ENCODE results near the gene PACRGL. TPM values are rescaled to one million over a fixed set of nuclear protein-coding genes. Genes with fewer than 3 reads are reported as not detected.

Gene PACRGL
- 13.3 TPM for polyA plus RNA-seq (ENCODE audit: insufficient read length)

DNA sequence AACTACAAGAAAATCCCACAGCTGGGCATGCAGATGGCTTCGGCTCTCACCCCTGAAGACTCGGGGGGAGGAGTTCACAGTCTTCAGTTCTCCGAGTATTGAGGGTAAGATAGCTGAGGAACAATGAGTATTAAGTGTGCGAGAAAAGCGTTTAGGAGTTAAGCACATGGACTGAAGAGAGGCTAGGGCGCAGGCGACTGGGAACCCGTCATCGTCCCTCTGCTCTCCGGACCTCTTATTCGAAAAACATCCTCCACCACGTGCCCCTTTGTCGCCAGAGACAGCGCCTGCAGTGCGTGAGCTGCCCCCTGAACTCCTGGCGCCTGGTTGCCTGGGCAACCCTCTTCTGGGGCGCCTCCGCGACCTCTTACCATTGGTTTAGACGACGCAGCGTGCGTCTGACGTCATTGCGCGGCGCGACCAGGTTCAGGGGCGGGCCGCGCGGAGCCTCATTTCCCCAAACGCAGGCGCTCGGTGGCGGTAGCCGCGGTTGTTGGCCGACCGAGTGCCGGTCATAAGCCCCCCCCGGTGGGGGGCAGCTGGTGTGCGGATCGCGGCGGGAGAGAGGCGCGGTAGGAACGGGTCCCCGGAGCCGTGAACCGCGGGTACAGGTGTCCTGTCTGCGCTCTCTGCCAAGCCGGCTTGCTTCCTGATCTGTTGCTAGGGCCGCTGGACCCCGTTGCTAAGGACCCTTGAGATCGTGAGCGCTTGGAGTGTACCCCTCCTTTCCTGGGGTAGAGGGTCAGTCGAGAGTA lies at the start of gene PACRGL:
Gene PACRGL, plus strand, starts transcription at position 452 of the 755 bp plus-strand sequence. CDS start 4,024 bp downstream, outside the sequence.
- peak; percentile 96 for DNase-seq

DNA sequence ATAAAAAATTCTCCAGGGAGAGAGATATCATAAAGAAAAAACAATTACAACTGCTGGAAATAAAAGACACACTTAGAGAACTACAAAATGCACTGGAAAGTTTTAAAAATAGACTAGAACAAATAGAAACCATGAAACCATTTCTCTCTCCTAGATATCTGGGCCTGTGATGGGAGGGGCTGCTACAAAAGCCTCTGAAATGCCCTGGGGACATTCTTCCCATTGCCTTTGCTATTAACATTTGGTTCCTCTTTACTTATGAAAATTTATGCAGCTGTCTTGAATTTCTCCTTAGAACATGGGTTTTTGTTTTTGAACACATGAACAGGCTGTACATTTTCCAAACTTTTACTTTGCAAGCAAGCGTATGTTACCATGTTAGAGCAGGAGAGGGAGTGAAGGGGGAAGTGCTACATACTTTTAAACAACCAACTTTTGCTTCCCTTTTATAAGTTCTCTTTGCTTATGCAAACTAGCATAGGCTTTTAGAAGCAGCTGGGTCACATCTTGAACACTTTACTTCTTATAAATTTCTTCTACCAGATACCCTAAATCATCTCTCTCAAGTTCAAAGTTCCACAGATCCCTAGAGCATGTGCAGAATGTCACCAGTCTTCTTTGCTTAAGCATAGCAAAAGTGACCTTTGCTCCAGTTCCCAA lies 47.9 kb upstream of the PACRGL start:
- DNase-seq = no peak

- DNase-seq = no peak
Measured at GRCh38 chr4:20658456-20658855, 41.8 kb upstream of the PACRGL start.

- DNase-seq = no peak
Measured at GRCh38 chr4:20662851-20663250, 37.4 kb upstream of the PACRGL start.

GRCh38 chr4:20666012-20666860 lies 34.0 kb upstream of the PACRGL start:
- DNase-seq = no peak

DNA sequence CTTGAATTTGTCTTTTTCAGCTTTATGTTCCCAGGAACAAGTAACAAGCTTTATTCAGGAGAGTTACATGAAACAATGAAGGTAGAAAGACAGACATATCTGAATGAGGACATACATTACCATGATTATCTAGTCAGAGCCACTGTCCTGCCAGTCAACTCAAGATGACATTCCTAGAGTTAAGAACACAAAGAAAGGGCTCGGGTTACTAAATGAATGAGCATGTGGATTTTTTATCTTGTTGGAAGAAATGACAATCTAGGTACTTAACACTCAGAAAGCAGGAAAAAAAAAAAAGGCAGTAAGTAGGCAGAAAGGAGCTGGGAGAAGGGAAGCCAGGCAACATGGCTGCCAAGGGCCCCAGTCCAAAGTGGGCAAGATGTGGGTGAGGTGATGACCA lies 28.0 kb upstream of the PACRGL start:
- DNase-seq = no peak

GRCh38 chr4:20675786-20676185 lies 24.5 kb upstream of the PACRGL start:
- DNase-seq = no peak

GRCh38 chr4:20676501-20677197 lies 23.6 kb upstream of the PACRGL start:
- no peak for DNase-seq

DNA sequence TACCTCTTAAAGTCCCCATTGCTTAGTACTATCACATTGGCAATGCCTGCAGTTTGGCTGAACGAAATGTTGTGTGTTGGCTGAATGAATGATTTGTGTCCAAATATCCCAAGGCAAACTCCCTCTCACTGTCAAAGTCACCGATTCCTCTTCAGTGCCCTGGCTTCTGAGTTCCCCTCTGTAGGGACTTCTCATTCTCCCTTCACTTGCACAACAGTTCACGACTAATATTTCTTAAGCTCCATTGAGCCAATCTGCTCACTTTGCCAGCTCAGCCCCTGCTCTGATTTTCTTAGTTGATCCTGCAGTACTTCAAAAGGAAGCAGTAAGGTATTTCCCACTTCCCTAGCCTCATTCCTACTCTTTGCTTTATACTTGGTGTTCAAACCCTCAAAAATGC lies 21.9 kb upstream of the PACRGL start:
- no peak for DNase-seq

- DNase-seq = no peak
Measured at GRCh38 chr4:20679951-20680350, 20.3 kb upstream of the PACRGL start.

- DNase-seq = no peak
Measured at GRCh38 chr4:20680736-20681135, 19.5 kb upstream of the PACRGL start.

- no peak for DNase-seq
Measured at GRCh38 chr4:20681271-20681670, 19.0 kb upstream of the PACRGL start.

- no peak for DNase-seq
Measured at GRCh38 chr4:20682853-20683252, 17.4 kb upstream of the PACRGL start.

GRCh38 chr4:20683766-20684165 lies 16.5 kb upstream of the PACRGL start:
- DNase-seq = no peak

DNA sequence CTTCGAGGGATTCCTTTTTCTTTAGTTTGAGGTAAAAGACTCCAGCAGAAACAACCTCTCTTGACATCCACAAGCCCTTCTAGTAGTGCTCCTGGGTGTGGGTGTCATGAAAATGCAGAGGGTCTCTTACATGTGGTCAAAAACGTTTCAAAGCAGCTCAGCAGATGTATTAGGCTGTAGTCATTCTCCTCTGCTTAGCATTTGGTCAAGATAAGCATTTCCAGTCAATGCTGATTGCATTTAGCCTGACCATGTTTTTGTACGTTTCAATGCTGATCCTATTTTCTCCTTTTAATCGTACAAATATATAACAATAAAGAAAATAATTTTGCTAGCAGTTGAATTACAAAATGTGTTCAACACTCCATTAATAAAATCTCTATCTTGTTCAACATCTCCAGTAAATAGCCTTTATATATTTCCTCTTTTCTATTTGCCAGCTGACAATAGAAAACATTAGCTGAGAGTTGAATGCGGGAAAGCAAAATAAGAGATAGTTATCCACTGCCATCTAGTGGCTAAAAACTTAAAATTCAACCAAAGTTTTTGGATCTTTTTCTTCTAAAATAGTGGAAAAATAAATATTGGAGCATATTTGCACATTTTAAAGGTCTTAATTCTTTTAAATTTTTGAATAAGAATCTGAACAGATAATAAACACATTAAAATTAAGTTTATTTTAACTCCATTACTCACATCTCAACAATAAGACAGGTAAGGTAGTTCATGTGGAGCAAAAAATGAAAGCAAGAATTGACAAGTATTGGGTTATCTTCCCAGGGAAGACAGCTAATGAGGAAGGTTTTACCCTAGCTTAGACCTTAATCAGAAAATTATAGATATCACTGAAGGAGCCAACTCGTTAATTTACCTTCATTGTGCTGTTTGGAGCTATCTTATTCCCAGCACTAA lies 15.2 kb upstream of the PACRGL start:
- DNase-seq = no peak

DNA sequence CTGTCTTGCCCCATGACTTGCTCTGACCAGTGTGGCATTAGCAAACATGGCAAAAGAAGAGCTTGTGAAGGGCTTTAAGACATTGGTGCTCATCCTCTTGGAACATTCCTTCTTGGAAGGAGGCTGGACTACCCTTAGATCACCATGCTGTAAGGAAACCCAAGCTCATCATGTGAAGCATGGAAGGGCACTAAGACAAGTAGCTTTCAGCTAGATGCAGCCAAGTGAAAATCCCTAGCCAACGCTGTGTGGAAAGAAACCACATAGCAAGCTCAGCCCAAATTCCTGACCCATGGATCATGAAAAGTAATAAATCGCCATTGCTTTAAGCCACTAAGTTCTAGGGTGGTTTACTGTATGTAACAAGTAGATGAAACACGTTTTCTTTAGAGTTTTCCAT lies 12.4 kb upstream of the PACRGL start:
- no peak for DNase-seq

DNA sequence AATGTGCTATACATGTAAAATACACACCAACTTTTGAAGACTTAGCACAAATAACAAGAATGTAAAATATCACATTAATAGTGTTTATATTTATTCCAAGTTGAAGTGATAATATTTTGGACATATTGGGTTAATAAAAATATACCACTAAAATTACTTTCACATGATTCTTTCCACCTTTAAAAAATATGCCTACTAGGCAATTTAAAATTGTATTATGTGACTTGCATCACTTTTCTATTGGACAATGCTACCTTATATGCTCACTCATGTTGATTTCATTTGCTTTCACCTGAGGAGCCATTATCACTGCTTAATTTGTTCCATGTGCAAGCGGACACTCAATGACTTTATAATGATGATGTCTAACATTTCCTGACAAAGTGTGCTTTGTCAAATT lies 3.4 kb upstream of the PACRGL start:
- DNase-seq = no peak

- no peak for DNase-seq
Measured at GRCh38 chr4:20698382-20698781, 1.9 kb upstream of the PACRGL start.

DNA sequence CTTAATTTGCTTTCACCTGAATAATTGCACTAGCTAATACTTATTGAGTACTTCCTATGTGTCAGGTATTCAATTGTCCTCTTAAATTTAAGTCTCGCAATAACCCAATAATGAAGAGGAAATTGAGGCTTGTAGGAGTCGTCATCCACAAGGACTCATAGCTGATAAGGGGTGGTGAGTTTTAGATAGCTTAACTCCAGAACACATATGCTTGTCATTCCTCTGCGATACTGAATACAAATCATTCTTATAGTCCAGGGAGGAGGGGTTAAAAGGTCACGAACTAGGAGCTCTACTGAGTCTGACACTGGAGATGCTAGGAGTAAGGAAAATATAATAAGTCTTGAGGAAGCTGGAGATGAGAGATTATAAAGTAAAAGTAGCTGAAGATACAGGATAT lies 1.4 kb upstream of the PACRGL start:
- DNase-seq = no peak

DNA sequence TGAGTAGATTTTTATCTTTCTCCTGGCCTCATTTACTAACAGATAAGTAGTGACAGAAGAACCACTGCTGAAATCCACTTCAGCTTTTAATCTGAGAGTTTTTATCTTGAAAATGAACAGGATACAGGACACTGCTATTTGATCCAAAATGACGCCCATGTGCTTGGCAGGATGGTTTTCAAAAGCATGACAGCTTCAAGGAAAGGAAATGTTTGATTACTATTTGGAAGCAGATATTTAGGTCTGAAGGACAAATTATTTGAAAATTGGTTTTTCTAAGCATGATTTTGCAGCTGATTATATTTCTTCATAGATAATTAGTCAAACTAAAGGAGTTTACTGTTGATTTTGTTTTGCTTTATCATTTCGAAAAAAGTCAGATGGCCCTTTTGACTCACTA lies 11.1 kb downstream of the PACRGL start:
- no peak for DNase-seq

DNA sequence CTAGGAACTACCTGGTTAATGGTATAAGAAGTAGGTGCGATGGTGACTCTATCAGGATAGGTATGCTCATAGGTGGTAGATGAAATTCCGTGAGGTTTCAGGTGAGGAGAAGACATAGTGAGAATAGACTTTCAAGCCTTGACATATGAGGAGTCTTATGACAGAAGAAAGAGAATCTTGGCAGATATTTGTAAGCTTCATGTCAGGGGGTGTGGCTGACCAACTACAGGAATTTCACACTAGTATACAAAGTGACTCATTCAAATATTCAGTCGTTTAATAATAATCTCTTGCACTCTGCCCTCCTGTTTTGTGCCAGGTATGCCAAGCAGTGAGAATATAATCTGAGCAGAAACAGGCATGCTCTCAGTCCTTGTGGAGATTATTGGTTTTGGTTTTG lies 22.8 kb downstream of the PACRGL start:
- no peak for DNase-seq

DNA sequence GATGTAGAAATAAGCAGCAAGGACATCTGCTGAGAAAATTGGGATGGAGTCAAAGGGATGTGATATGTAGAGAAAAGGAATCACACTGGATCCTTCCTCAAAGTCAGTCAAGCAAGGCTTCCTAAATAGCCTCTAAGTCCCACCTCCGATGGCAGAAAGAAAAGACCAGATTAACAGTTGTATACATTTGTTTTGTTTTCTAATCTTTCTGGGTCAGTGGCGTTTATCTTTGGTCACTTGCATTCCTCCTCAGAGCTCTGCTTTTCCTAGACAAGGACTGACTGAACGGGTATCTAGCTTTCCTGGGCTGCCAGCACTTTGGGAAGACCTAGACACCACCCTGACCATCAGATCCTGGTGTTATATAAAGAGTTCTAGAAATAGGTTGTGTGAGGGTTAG lies 23.2 kb downstream of the PACRGL start:
- DNase-seq = no peak
